Measurements from ENCODE around the gene ASAP2. TPM values are rescaled to one million over a fixed set of nuclear protein-coding genes. Genes with fewer than 3 reads are reported as not detected.

The ASAP2 gene
- total and polyA plus RNA-seq, 2 donors (not counting 1 experiment from before 2014, with no cell fraction given), result 0.04 TPM; not detected in 1

- Histone ChIP-seq H3K27me3 (replicated peaks in 1 of 4; ENCODE audit: control extremely low read depth in 1 of 4, control insufficient read depth in 3 of 4, insufficient read depth in 4 of 4, low read length in 3 of 4) (no peaks in the 10 kb centered on the region), H3K9ac (ENCODE audit: low read length) (no peak overlapping the region), H3K79me2 (ENCODE audit: control insufficient read depth, insufficient read depth, low read length) (no peaks in the 10 kb centered on the region), H3K36me3 (replicated peaks in 1 of 2; ENCODE audit: control extremely low read depth in 1 of 2, control insufficient read depth in 1 of 2, extremely low read depth in 1 of 2, insufficient read depth in 2 of 2, low read length in 1 of 2) (peaks cover 9 to 55% of the 10 kb centered on the region in 2 experiments), H3K4me1 (ENCODE audit: control insufficient read depth in 2 of 2, insufficient read depth in 2 of 2, low read length in 2 of 2) (no peaks in the 10 kb centered on the region), H3K4me3 (ENCODE audit: control extremely low read depth in 1 of 5, extremely low read depth in 1 of 5, insufficient read depth in 1 of 5, low read depth in 2 of 5, low read length in 4 of 5) (no peak overlapping the region), H3K9me3 (ENCODE audit: control extremely low read depth in 1 of 3, control insufficient read depth in 2 of 3, insufficient read depth in 1 of 3, low read length in 2 of 3) (no peaks in the 10 kb centered on the region), H3K4me2 (replicated peaks; ENCODE audit: low read depth, low read length, poor library complexity, severe bottlenecking) (no peak overlapping the region), H4K20me1 (ENCODE audit: control insufficient read depth, insufficient read depth, low read length, poor library complexity, severe bottlenecking) (no peaks in the 10 kb centered on the region), H3K27ac (ENCODE audit: low read length in 2 of 2) (no peak overlapping the region), H2AFZ (ENCODE audit: insufficient read depth, low read depth, low read length, poor library complexity, severe bottlenecking) (no peak overlapping the region)
- no peaks in the 10 kb centered on the region for H3K9me3 Mint-ChIP-seq (ENCODE audit: insufficient read depth)
- no peaks in the 10 kb centered on the region for H3K4me1 Mint-ChIP-seq
- H3K4me3 Mint-ChIP-seq, result no peak overlapping the region
- intact Hi-C loops (cut with micrococcal nuclease), result no loop called here
- WGBS (ENCODE audit: insufficient coverage), result 100% methylated on average over 1 of the region's 3 CpGs
- ATAC-seq (ENCODE audit: low read depth) (no peak), DNase-seq (no peak)
- CTCF ChIA-PET, result no interaction called here
- no peaks in the 10 kb centered on the region for H3K27me3 Mint-ChIP-seq
- TF ChIP-seq CTCF (IDR thresholded peaks at IDR 0.05), result no peak
- no peak for TF ChIP-seq EZH2 (IDR thresholded peaks at IDR 0.05; ENCODE audit: borderline replicate concordance, insufficient read depth, low read depth, low read length, poor library complexity, severe bottlenecking)
- no peak overlapping the region for H3K27ac Mint-ChIP-seq
- POLR2A ChIA-PET, result no interaction called here
Observed at GRCh38 chr2:9441556-9441955, 234.9 kb downstream of the ASAP2 start.

- Histone ChIP-seq H3K27me3 (replicated peaks in 1 of 4; ENCODE audit: control extremely low read depth in 1 of 4, control insufficient read depth in 3 of 4, insufficient read depth in 4 of 4, low read length in 3 of 4) (no peaks in the 10 kb centered on the region), H4K20me1 (ENCODE audit: control insufficient read depth, insufficient read depth, low read length, poor library complexity, severe bottlenecking) (no peaks in the 10 kb centered on the region), H3K9ac (ENCODE audit: low read length) (no peak overlapping the region), H3K4me1 (ENCODE audit: control insufficient read depth in 2 of 2, insufficient read depth in 2 of 2, low read length in 2 of 2) (no peaks in the 10 kb centered on the region), H2AFZ (ENCODE audit: insufficient read depth, low read depth, low read length, poor library complexity, severe bottlenecking) (no peak overlapping the region), H3K4me3 (ENCODE audit: control extremely low read depth in 1 of 5, extremely low read depth in 1 of 5, insufficient read depth in 1 of 5, low read depth in 2 of 5, low read length in 4 of 5) (no peak overlapping the region), H3K9me3 (ENCODE audit: control extremely low read depth in 1 of 3, control insufficient read depth in 2 of 3, insufficient read depth in 1 of 3, low read length in 2 of 3) (no peaks in the 10 kb centered on the region), H3K27ac (ENCODE audit: low read length in 2 of 2) (no peak overlapping the region), H3K79me2 (ENCODE audit: control insufficient read depth, insufficient read depth, low read length) (no peaks in the 10 kb centered on the region), H3K4me2 (replicated peaks; ENCODE audit: low read depth, low read length, poor library complexity, severe bottlenecking) (no peak overlapping the region), H3K36me3 (replicated peaks in 1 of 2; ENCODE audit: control extremely low read depth in 1 of 2, control insufficient read depth in 1 of 2, extremely low read depth in 1 of 2, insufficient read depth in 2 of 2, low read length in 1 of 2) (peaks cover 2 to 46% of the 10 kb centered on the region in 2 experiments)
- Mint-ChIP-seq H3K4me3 (no peak overlapping the region), H3K27ac (no peak overlapping the region), H3K9me3 (ENCODE audit: insufficient read depth) (no peaks in the 10 kb centered on the region), H3K4me1 (no peaks in the 10 kb centered on the region), H3K27me3 (no peaks in the 10 kb centered on the region)
- intact Hi-C loops (cut with micrococcal nuclease), result no loop called here
- TF ChIP-seq EZH2 (IDR thresholded peaks at IDR 0.05; ENCODE audit: borderline replicate concordance, insufficient read depth, low read depth, low read length, poor library complexity, severe bottlenecking) (no peak), CTCF (IDR thresholded peaks at IDR 0.05) (no peak)
- POLR2A ChIA-PET, result no interaction called here
- DNase-seq, result no peak
- no peak for ATAC-seq (ENCODE audit: low read depth)
- CTCF ChIA-PET, result no interaction called here
- 96% methylated on average over 2 of the region's 5 CpGs for WGBS (ENCODE audit: insufficient coverage)
Observed at GRCh38 chr2:9443526-9443925, 236.9 kb downstream of the ASAP2 start.
